Measurements from ENCODE around the gene GALNT18. TPM values are rescaled to one million over a fixed set of nuclear protein-coding genes. Genes with fewer than 3 reads are reported as not detected.

The GALNT18 gene
- total RNA-seq, 1 donor from 2014 or later, result 76.9 TPM

DNA sequence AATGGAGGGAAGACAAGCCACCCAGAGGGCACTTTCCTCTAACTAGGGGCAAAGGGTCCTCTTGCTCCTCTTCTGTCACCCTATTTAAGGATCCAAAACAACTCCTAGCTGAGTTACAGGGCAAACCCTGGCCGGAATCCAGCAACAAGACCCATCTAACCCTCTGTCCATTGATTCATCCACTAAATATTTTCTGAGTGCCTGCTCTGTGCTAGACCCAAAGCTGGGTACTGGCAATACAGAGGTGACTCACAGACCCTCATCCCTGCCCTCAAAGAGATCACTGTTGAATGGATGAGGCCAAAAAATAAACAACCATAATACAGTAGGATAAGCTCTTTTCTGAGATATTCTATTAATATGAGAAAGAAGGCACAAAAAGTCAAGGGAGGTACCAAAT lies 4.3 kb upstream of the GALNT18 start:
- Mint-ChIP-seq H3K36me3 (ENCODE audit: unreplicated experiment) (no peaks in the 10 kb centered on the region), H3K4me3 (ENCODE audit: unreplicated experiment) (no peak overlapping the region), H3K27me3 (ENCODE audit: unreplicated experiment) (peaks cover 3% of the 10 kb centered on the region), H3K27ac (ENCODE audit: unreplicated experiment) (no peak overlapping the region), H3K9me3 (ENCODE audit: unreplicated experiment) (no peaks in the 10 kb centered on the region), H3K4me1 (ENCODE audit: low read depth, unreplicated experiment) (peaks cover 10% of the 10 kb centered on the region)
- TF ChIP-seq, protein P1, sequence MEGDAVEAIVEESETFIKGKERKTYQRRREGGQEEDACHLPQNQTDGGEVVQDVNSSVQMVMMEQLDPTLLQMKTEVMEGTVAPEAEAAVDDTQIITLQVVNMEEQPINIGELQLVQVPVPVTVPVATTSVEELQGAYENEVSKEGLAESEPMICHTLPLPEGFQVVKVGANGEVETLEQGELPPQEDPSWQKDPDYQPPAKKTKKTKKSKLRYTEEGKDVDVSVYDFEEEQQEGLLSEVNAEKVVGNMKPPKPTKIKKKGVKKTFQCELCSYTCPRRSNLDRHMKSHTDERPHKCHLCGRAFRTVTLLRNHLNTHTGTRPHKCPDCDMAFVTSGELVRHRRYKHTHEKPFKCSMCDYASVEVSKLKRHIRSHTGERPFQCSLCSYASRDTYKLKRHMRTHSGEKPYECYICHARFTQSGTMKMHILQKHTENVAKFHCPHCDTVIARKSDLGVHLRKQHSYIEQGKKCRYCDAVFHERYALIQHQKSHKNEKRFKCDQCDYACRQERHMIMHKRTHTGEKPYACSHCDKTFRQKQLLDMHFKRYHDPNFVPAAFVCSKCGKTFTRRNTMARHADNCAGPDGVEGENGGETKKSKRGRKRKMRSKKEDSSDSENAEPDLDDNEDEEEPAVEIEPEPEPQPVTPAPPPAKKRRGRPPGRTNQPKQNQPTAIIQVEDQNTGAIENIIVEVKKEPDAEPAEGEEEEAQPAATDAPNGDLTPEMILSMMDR (IDR thresholded peaks at IDR 0.05; ENCODE audit: partially characterized antibody, unreplicated experiment), result no peak
- no peak for DNase-seq

- Mint-ChIP-seq H3K36me3 (ENCODE audit: unreplicated experiment) (no peaks in the 10 kb centered on the region), H3K27me3 (ENCODE audit: unreplicated experiment) (peaks cover 5% of the 10 kb centered on the region), H3K4me1 (ENCODE audit: low read depth, unreplicated experiment) (peaks cover 10% of the 10 kb centered on the region), H3K4me3 (ENCODE audit: unreplicated experiment) (no peak overlapping the region), H3K27ac (ENCODE audit: unreplicated experiment) (no peak overlapping the region), H3K9me3 (ENCODE audit: unreplicated experiment) (peaks cover 2% of the 10 kb centered on the region)
- TF ChIP-seq, protein P1 (IDR thresholded peaks at IDR 0.05; ENCODE audit: partially characterized antibody, unreplicated experiment), result no peak
- DNase-seq, result no peak
Observed at GRCh38 chr11:11624926-11625325, 3.1 kb upstream of the GALNT18 start.

GRCh38 chr11:11624204-11624603 lies 2.4 kb upstream of the GALNT18 start:
- Mint-ChIP-seq H3K36me3 (ENCODE audit: unreplicated experiment) (no peaks in the 10 kb centered on the region), H3K27me3 (ENCODE audit: unreplicated experiment) (peaks cover 10% of the 10 kb centered on the region), H3K9me3 (ENCODE audit: unreplicated experiment) (peaks cover 9% of the 10 kb centered on the region), H3K4me3 (ENCODE audit: unreplicated experiment) (no peak overlapping the region), H3K4me1 (ENCODE audit: low read depth, unreplicated experiment) (peaks cover 12% of the 10 kb centered on the region), H3K27ac (ENCODE audit: unreplicated experiment) (no peak overlapping the region)
- TF ChIP-seq, protein P1 (IDR thresholded peaks at IDR 0.05; ENCODE audit: partially characterized antibody, unreplicated experiment), result no peak
- no peak for DNase-seq

DNA sequence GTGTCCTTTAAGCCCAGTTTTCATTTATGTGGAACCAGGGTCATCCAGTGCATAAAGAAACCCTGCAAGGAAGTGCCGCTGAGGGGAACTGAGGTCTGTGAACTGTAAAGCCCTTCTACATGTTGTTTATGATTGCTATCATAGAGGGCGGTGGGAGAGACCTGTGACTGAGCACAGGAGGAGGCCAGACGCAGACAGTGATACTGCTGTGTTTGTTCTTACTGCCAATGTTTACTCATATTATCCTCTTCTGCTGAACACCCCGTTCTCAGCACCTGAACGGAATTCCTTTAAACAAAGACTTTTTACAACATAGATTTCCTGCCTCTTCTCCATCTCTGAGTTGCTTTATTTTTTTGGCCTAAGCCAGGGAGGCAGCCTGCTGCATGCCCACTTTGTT lies 967 bp upstream of the GALNT18 start:
- Mint-ChIP-seq H3K27me3 (ENCODE audit: unreplicated experiment) (peaks cover 11% of the 10 kb centered on the region), H3K9me3 (ENCODE audit: unreplicated experiment) (peaks cover 13% of the 10 kb centered on the region), H3K36me3 (ENCODE audit: unreplicated experiment) (no peaks in the 10 kb centered on the region), H3K27ac (ENCODE audit: unreplicated experiment) (peak overlapping the region; percentile 12), H3K4me3 (ENCODE audit: unreplicated experiment) (no peak overlapping the region), H3K4me1 (ENCODE audit: low read depth, unreplicated experiment) (peaks cover 19% of the 10 kb centered on the region)
- TF ChIP-seq, protein P1 (IDR thresholded peaks at IDR 0.05; ENCODE audit: partially characterized antibody, unreplicated experiment), result no peak
- DNase-seq, result no peak

- no peak overlapping the region for H3K4me3 Mint-ChIP-seq (ENCODE audit: unreplicated experiment)
- no peaks in the 10 kb centered on the region for H3K36me3 Mint-ChIP-seq (ENCODE audit: unreplicated experiment)
- TF ChIP-seq, protein P1 (IDR thresholded peaks at IDR 0.05; ENCODE audit: partially characterized antibody, unreplicated experiment), result no peak
- DNase-seq, result no peak
- peaks cover 11% of the 10 kb centered on the region for H3K27me3 Mint-ChIP-seq (ENCODE audit: unreplicated experiment)
- H3K27ac Mint-ChIP-seq (ENCODE audit: unreplicated experiment), result no peak overlapping the region
- peaks cover 13% of the 10 kb centered on the region for H3K9me3 Mint-ChIP-seq (ENCODE audit: unreplicated experiment)
- peaks cover 21% of the 10 kb centered on the region for H3K4me1 Mint-ChIP-seq (ENCODE audit: low read depth, unreplicated experiment)
Observed at GRCh38 chr11:11622340-11622706, 518 bp upstream of the GALNT18 start.
